ENCODE results near the gene PLCH2.
A peak's percentile ranks its signal among the peaks of the same experiment; 100 is the strongest.
"Not testable (repeated sequence)": the region's sequence is repeated elsewhere in the genome, so short reads cannot be mapped to it uniquely, and the experiment has no call there.

Gene PLCH2

GRCh38 chr1:2441746-2442145 lies 34.3 kb upstream of the PLCH2 start:
- no peak for DNase-seq

- no peak for DNase-seq
Observed at GRCh38 chr1:2442661-2443060, 33.4 kb upstream of the PLCH2 start.

GRCh38 chr1:2443277-2444137 lies 32.6 kb upstream of the PLCH2 start:
- no peak for DNase-seq

GRCh38 chr1:2444138-2444591 lies 31.9 kb upstream of the PLCH2 start:
- no peak for DNase-seq

GRCh38 chr1:2445162-2445822 lies 30.8 kb upstream of the PLCH2 start:
- DNase-seq: no peak

- no peak for DNase-seq
Observed at GRCh38 chr1:2445823-2446215, 30.3 kb upstream of the PLCH2 start.

- peak in 1 of 3 experiments; percentile 3 for DNase-seq
Observed at GRCh38 chr1:2446394-2446793, 29.7 kb upstream of the PLCH2 start.

- DNase-seq: no peak
Observed at GRCh38 chr1:2446861-2447260, 29.2 kb upstream of the PLCH2 start.

GRCh38 chr1:2447276-2448097 lies 28.6 kb upstream of the PLCH2 start:
- DNase-seq: no peak

- DNase-seq: peak in 1 of 3 experiments; percentile 25
Observed at GRCh38 chr1:2448098-2448445, 28.0 kb upstream of the PLCH2 start.

- no peak for DNase-seq
Observed at GRCh38 chr1:2449636-2450454, 26.2 kb upstream of the PLCH2 start.

GRCh38 chr1:2451741-2452140 lies 24.3 kb upstream of the PLCH2 start:
- no peak for DNase-seq

GRCh38 chr1:2452201-2452931 lies 23.7 kb upstream of the PLCH2 start:
- peak in 1 of 3 experiments; percentile 14 for DNase-seq

- DNase-seq: no peak
Observed at GRCh38 chr1:2452932-2453315, 23.2 kb upstream of the PLCH2 start.

- no peak for DNase-seq
Observed at GRCh38 chr1:2454227-2454626, 21.9 kb upstream of the PLCH2 start.

GRCh38 chr1:2455757-2456156 lies 20.3 kb upstream of the PLCH2 start:
- peak in 2 of 3 experiments; percentile 63 to 76 for DNase-seq

GRCh38 chr1:2457444-2457843 lies 18.6 kb upstream of the PLCH2 start:
- no peak for DNase-seq

- no peak for DNase-seq
Observed at GRCh38 chr1:2458687-2459086, 17.4 kb upstream of the PLCH2 start.

GRCh38 chr1:2459102-2459753 lies 16.9 kb upstream of the PLCH2 start:
- not testable (repeated sequence) for DNase-seq

GRCh38 chr1:2459757-2460156 lies 16.3 kb upstream of the PLCH2 start:
- DNase-seq: no peak

- DNase-seq: peak in 1 of 3 experiments; percentile 34
Observed at GRCh38 chr1:2460203-2460602, 15.9 kb upstream of the PLCH2 start.
